Head of caudate nucleus (tissue), 42 donors: Measurements from ENCODE around the gene CDKN2AIPNL.
"Not testable (repeated sequence)": the region's sequence is repeated elsewhere in the genome, so short reads cannot be mapped to it uniquely, and the experiment has no call there.

ENCODE experiments used
- DNase-seq, 42 donors: peaks; one replicate each; pipeline versions ENCODE4 v3.0.0 to v3.0.0-alpha.2; 2020 to 2021; ENCODE audit warnings: mixed read lengths in 7 of 42
- intact Hi-C: fragments of 100-400 bp; cut with DNase I; formaldehyde crosslinking; loops from one replicate; pipeline ENCODE4 v1.15.0; 2022

The CDKN2AIPNL gene

GRCh38 chr5:134413046-134413445 is 1.4 kb upstream of the CDKN2AIPNL start:
- no peak for DNase-seq
- intact Hi-C loops = loop anchor here (2.0 to 5.0 kb wide), 2 partner anchors 41 to 110 kb away; partner anchors contain the start of gene UBE2B

DNA sequence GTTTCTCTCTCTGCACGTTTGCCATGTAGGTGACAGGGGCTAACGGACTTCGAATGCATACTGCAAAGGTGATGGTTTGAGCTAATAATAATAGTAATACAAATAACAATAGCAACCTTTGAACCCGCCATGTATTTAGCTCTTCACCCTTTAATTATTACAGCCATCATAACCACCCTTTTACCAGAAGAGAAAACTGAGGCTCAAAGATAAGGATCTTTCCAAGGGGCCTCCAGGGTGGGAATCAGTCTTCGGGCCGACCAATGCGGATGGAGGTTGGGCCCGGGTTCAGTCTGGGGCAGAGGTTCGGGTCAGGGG is 494 bp downstream of the CDKN2AIPNL start:
- no peak for DNase-seq
- intact Hi-C loops = loop anchor here (5.0 kb wide), 1 partner anchor 39 kb away; the partner anchor contains the start of gene UBE2B

- intact Hi-C loops = loop anchor here (5.0 kb wide), 1 partner anchor 39 kb away; the partner anchor contains the start of gene UBE2B
- DNase-seq = no peak
Observed at GRCh38 chr5:134410822-134411221, 859 bp downstream of the CDKN2AIPNL start.

GRCh38 chr5:134409321-134409720 is 2.4 kb downstream of the CDKN2AIPNL start:
- intact Hi-C loops = no loop called here

DNA sequence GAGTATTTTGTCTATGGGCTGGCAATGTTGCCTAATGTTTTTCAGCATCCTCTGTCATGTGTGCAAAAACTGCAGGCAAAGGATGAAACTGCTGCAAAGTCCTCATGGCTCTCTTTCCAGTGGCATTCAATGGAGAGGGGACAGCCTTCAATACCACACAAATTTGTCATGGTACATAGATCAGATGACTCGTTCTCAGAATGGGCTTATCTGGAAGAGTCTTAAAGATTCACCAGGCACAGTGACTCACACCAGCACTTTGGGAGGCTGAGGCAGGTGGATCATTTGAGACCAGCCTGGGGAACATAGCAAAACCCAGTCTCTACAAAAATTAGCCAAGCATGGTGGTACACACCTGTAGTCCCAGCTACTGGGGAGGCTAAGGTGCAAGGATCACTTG is 5.3 kb downstream of the CDKN2AIPNL start:
- intact Hi-C loops = no loop called here
- no peak for DNase-seq

More at GRCh38 chr5:134409321-134409720, 2.4 kb downstream of the CDKN2AIPNL start:
- DNase-seq = no peak

DNA sequence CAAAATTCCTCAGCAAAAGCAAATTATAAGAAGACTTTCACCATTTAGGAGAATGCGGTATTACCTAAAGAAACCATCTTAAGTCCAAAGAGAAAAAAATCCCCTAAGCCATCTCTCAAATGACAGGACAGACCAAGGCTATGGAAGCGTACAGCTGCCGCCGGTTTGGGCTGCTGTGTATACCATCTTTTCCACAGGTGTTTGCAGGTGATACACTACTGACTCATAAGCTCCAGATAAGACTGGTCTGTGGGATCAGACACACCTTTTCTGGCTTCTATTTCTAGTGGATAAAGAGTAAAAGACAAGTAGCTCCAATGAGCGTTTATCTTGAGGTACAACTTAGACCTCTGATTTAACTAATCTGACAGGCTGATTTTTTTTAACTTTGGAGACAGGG is 7.7 kb downstream of the CDKN2AIPNL start:
- intact Hi-C loops = no loop called here
- DNase-seq = no peak

DNA sequence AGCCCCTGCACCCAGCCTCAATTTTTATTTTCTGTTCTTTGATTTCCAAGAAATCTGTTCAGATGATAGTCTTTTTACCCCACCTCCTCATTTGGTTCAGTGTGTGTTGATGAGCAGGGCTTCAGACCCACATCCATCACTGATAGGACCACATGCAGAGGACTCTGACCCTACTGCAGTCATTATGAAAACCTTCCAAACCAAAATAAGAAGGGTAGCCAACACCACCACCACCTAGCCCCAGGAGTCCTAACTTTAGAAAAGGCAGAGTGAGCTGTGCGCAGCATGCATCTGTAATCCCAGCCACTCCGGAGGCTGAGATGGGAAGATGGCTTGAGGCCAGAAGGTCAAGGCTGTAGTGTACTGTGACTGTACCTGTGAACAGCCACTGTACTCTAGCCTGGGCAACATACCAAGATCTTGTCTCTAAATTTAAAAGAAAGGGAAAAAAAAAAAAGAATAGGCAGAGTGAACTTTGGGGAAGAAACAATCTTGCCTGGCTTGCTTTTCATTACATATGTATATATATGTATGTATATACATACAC is 13.0 kb downstream of the CDKN2AIPNL start:
- DNase-seq = no peak
- intact Hi-C loops = no loop called here

DNA sequence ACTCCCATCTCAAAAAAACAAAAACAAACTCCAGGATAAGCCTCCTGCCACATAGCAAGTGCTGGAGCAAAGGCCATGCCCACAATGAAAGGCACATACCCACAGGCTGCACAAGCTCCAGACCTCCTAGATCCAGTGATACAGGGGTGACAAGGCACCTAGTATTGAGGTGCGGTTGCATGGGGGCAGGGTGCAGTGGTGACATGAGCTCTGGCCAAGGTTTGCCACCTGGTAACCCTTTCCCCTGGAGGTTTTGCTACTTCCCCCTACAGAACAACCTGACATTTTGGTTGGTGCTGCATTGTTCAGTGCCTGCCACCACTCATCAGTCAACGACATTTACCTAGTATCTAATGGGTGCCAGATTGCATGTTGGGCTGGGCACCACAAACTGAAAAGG is 14.5 kb downstream of the CDKN2AIPNL start:
- intact Hi-C loops = no loop called here
- no peak for DNase-seq

- intact Hi-C loops = no loop called here
- no peak for DNase-seq
Observed at GRCh38 chr5:134396274-134396673, 15.4 kb downstream of the CDKN2AIPNL start.

- DNase-seq = no peak
- intact Hi-C loops = no loop called here
Observed at GRCh38 chr5:134394932-134395331, 16.7 kb downstream of the CDKN2AIPNL start.

DNA sequence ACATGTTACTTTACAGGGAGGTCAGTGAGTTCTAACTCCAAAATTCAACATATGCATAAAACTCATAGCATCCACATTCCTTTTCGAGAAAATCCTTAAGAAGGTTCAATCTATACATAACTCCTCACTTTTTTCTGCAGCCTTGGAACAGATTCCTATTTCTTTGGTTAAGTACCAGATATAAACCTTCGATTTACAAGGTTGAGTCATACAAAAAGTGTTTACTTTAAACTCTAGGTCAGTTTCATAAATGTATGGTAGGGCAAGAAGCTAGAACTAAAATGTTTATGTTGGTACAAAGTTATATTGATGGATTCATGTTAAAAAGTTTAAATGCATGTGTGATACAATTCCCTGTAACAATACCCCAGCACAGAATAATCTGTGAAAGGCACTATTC is 19.4 kb downstream of the CDKN2AIPNL start:
- intact Hi-C loops = no loop called here
- DNase-seq = no peak

DNA sequence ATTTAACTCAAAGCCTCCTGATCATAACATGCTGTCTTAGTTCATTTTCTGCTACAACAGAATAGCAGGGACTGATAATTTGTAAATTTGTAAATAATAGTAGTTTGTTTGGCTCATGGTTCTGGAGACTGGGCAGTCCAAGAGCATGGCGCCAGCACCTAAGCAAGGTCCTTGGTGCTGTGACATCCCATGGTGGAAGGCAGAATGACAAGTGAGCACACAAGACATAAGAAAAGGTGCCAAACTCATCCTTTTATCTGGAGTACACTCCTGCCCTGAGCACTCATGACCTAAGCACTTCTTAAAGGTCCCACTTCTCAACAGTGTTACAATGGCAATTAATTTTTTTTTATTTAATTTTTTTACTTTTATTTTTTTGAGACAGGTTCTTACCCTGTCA is 24.2 kb downstream of the CDKN2AIPNL start:
- intact Hi-C loops = no loop called here
- DNase-seq = no peak

GRCh38 chr5:134383980-134384697 is 27.5 kb downstream of the CDKN2AIPNL start:
- DNase-seq = no peak
- intact Hi-C loops = no loop called here

DNA sequence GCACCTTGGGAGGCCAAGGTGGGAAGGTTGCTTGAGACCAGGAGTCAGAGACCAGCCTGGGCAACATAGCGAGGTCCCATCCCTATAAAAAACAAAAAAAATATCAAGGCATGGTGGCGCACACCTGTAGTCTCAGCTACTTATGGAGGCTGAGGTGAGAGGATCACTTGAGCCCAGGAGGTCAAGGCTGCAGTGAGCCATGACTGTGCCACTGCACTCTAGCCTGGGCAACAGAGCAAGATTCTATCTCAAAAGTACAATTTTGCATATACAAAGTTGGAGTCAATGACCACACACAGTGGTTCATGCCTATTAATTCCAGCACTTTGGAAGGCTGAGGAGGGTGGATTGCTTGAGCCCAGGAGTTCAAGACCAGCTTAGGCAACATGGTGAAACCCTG is 29.5 kb downstream of the CDKN2AIPNL start:
- intact Hi-C loops, DNase-seq: not testable (repeated sequence)

DNA sequence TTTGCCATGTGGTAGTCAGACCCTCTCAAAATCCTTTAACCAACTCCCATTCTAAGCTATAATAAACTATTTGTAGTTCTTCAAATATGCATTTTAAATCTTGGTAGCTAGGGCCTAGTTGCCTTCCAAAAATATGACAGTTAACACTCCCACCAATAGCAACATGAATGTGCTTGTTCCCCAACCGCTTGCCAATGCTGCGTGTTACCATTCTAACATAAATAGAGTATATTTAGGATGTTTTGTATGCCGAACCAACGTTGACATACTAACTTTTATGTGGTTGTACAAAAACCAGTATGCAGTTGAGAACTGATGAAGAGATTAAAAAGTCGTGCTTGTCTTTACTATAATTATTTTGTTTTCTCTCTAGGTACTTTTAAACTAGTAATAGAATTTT is 31.3 kb downstream of the CDKN2AIPNL start:
- intact Hi-C loops = no loop called here
- DNase-seq = no peak

DNA sequence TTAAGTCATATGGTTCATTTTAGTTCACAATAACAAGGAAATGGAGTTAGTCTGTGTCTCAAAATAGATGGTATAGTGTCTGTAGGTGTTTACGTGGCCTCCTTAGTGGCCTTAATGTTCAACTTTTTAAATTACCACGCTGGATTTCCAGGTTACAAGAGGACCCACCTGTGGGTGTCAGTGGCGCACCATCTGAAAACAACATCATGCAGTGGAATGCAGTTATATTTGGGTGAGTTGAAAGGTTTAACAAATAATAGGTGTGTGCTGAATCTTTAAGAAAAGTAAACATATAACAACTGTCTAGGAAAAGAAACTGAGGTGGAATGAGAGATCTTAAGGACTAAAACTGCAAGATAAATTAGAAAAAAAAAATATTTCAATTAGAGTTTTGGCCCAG is 37.4 kb downstream of the CDKN2AIPNL start:
- DNase-seq = no peak
- intact Hi-C loops = loop anchor here (5.0 kb wide), 2 partner anchors 38 to 147 kb away; partner anchors contain the start of genes CDKN2AIPNL and PPP2CA

DNA sequence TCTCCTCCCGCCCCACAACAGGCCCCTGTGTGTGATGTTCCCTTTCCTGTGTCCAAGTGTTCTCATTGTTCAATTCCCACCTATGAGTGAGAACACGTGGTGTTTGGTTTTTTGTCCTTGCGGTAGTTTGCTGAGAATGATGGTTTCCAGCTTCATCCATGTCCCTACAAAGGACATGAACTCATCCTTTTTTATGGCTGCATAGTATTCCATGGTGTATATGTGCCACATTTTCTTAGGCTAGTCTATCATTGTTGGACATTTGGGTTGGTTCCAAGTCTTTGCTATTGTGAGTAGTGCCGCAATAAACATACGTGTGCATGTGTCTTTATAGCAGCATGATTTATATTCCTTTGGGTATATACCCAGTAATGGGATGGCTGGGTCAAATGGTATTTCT is 38.0 kb downstream of the CDKN2AIPNL start:
- intact Hi-C loops = loop anchor here (5.0 kb wide), 2 partner anchors 39 to 146 kb away; partner anchors contain the start of genes CDKN2AIPNL and PPP2CA
- not testable (repeated sequence) for DNase-seq

DNA sequence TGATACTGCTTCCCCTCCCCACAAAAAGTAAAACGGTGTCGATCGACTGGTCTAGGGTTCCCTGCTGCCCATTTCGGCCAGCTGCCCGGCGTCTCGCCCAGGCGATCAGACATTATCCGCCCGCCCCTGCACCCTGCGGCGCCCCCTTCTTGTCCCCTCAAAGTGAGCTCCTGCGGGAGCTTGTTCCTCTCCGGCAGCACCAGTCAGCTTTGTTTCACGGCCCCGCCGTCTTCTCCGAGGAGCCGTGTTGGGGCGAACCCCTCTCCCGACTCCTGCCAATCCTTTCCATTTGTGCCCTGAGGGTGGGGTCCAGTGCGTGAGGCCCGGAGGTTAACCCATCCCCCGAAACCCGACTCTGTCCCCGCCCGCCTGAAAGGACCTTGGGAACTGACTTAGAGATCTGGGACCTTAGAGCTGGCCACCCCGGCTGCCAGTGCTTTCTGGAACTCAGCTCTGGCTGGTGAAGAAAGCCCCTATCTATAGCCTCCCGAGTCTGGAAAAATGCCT is 39.8 kb downstream of the CDKN2AIPNL start:
- peak; percentile 25 to 74 (median 52) for DNase-seq
- intact Hi-C loops = loop anchor here (2.0 to 5.0 kb wide), 3 partner anchors 40 to 155 kb away; partner anchors contain the start of genes CDKN2AIPNL and PPP2CA

- intact Hi-C loops = loop anchor here (2.0 to 5.0 kb wide), 3 partner anchors 41 to 156 kb away; partner anchors contain the start of genes CDKN2AIPNL and PPP2CA
- peak; percentile 95 to 100 (median 99) for DNase-seq
Observed at GRCh38 chr5:134370871-134371833, 40.5 kb downstream of the CDKN2AIPNL start, which contains the start of gene UBE2B. TSS of gene UBE2B (plus strand) at chr5:134371569. CDS start at chr5:134371596, 27 bp downstream.
